Dedifferentiated amniotic fluid mesenchymal stem cell (primary cell): ENCODE results near the gene RAD9A.

ENCODE experiments used
- DNase-seq: peaks from one replicate; pipeline ENCODE4 v3.0.0-alpha.2; 2016; ENCODE audit errors: extremely low spot score

Gene RAD9A

GRCh38 chr11:67391304-67392182, at the start of gene RAD9A:
Gene RAD9A (plus strand): TSS chr11:67391986. CDS start chr11:67392045, 59 bp downstream.
- DNase-seq: peak; percentile 79

GRCh38 chr11:67344264-67344663, 47.5 kb upstream of the RAD9A start:
- no peak for DNase-seq

- DNase-seq: no peak
Observed at GRCh38 chr11:67345247-67345919, 46.4 kb upstream of the RAD9A start.

GRCh38 chr11:67345920-67346819, 45.6 kb upstream of the RAD9A start:
- peak; percentile 69 for DNase-seq

GRCh38 chr11:67347964-67348749, 43.6 kb upstream of the RAD9A start:
- DNase-seq: no peak

GRCh38 chr11:67349036-67349435, 42.8 kb upstream of the RAD9A start:
- no peak for DNase-seq

- no peak for DNase-seq
Observed at GRCh38 chr11:67349457-67349856, 42.3 kb upstream of the RAD9A start.

- no peak for DNase-seq
Observed at GRCh38 chr11:67349928-67350465, 41.8 kb upstream of the RAD9A start.

- peak; percentile 66 for DNase-seq
Observed at GRCh38 chr11:67351275-67352005, 40.3 kb upstream of the RAD9A start.

- no peak for DNase-seq
Observed at GRCh38 chr11:67352546-67353316, 39.1 kb upstream of the RAD9A start.

- DNase-seq: peak; percentile 86
Observed at GRCh38 chr11:67353317-67354074, 38.3 kb upstream of the RAD9A start, which contains the start of gene POLD4. Gene POLD4 (minus strand): TSS chr11:67353546. CDS start chr11:67353399, 147 bp downstream.

GRCh38 chr11:67354075-67355022, 37.4 kb upstream of the RAD9A start:
- peak; percentile 70 for DNase-seq

- DNase-seq: no peak
Observed at GRCh38 chr11:67355023-67355793, 36.6 kb upstream of the RAD9A start.

GRCh38 chr11:67355794-67356386, 35.9 kb upstream of the RAD9A start:
- no peak for DNase-seq

- DNase-seq: no peak
Observed at GRCh38 chr11:67356387-67356863, 35.4 kb upstream of the RAD9A start.
